HepG2 (cell line): ENCODE measurements around the gene DNM3. TPM values are rescaled to one million over a fixed set of nuclear protein-coding genes. Genes with fewer than 3 reads are reported as not detected.

Experiments
- ATAC-seq: fragments of 200-7000 bp; cut with Tn5 transposase; 3 replicates; pipeline ENCODE4 v1.9.1; 2020; ENCODE audit warnings: mild to moderate bottlenecking, moderate library complexity
- BruUV-seq: library from RNA; stranded (reverse); fragments of 400-500 nt; replicated peaks from 2 replicates; lab custom pipeline; 2021; lab: Mats Ljungman, UMichigan
- CTCF ChIA-PET: fragments of 300-600 bp; formaldehyde crosslinking; extraction: SDS; loops from one replicate; lab custom pipeline; 2021; ENCODE audit warnings: low total read pairs, inconsistent platforms, low intra/inter-chr PET ratio; lab: Yijun Ruan, JAX
- POLR2A ChIA-PET: fragments of 350-600 bp; sonication (Branson Sonifier 250); formaldehyde crosslinking; loops from one replicate; lab custom pipeline; 2020; ENCODE audit warnings: antibody characterized with exemption, inconsistent platforms; lab: Yijun Ruan, JAX
- DNase-seq: peaks from one replicate; pipeline ENCODE4 v3.0.0-alpha.2; 2015; ENCODE audit warnings: low spot score
- FAIRE-seq: peaks from 3 replicates; lab custom pipeline; 2011; peaks lifted over from hg19 to GRCh38; lab: Jason Lieb, UNC
- H2AFZ ChIP-seq: one replicate; pipeline ENCODE4 v1.6.1; 2011; ENCODE audit warnings: low read length, inconsistent platforms
- H3K27ac ChIP-seq: fragments of 300-600 bp; 3 replicates; pipeline ENCODE4 v1.8.0; 2011; ENCODE audit warnings: mixed run types, mild to moderate bottlenecking, mixed read lengths, low read length, inconsistent platforms; ENCODE audit not compliant: insufficient read depth; ENCODE audit errors: extremely low read length
- H3K27me3 ChIP-seq, 2 experiments: fragments of 200-600 bp in 1 of 2; 2 replicates in 1 of 2; 3 replicates in 1 of 2; pipeline versions ENCODE4 v1.6.0 to v1.8.0; 2011; ENCODE audit warnings: low read length in 2 of 2, mild to moderate bottlenecking in 2 of 2, moderate library complexity in 2 of 2, inconsistent platforms in 1 of 2; ENCODE audit not compliant: insufficient read depth in 2 of 2, control insufficient read depth in 1 of 2
- H3K36me3 ChIP-seq, 2 experiments: fragments of 200-600 bp in 1 of 2; replicated peaks in 1 of 2; 2 replicates in 1 of 2; 3 replicates in 1 of 2; pipeline versions ENCODE4 v1.5.1 to v1.8.0; 2011; ENCODE audit warnings: low read length in 2 of 2, inconsistent platforms in 1 of 2; ENCODE audit not compliant: insufficient read depth in 2 of 2, control insufficient read depth in 1 of 2
- H3K4me1 ChIP-seq: 2 replicates; pipeline ENCODE4 v1.5.1; 2012; ENCODE audit warnings: low read length, inconsistent platforms; ENCODE audit not compliant: insufficient read depth
- H3K4me2 ChIP-seq: 2 replicates; pipeline ENCODE4 v1.6.0; 2011; ENCODE audit warnings: low read depth, low read length, inconsistent platforms
- H3K4me3 ChIP-seq, 3 experiments: fragments of 200-600 bp in 1 of 3; sonication (generic), shearing (Covaris generic) in 1 of 3; replicated peaks in 1 of 3; 2 replicates each; pipeline ENCODE4 v1.5.1; 2011 to 2016; ENCODE audit warnings: low read length in 3 of 3, inconsistent platforms in 2 of 3, low read depth in 2 of 3, mild to moderate bottlenecking in 2 of 3, control low read depth in 1 of 3, mixed read lengths in 1 of 3; ENCODE audit not compliant: insufficient read depth in 1 of 3
- H3K79me2 ChIP-seq: one replicate; pipeline ENCODE4 v1.6.1; 2011; ENCODE audit warnings: low read length, inconsistent platforms; ENCODE audit not compliant: insufficient read depth
- H3K9ac ChIP-seq: 2 replicates; pipeline ENCODE4 v1.6.0; 2011; ENCODE audit warnings: mild to moderate bottlenecking, low read depth, low read length, inconsistent platforms; ENCODE audit not compliant: insufficient read depth
- H3K9me3 ChIP-seq: 2 replicates; pipeline ENCODE4 v1.5.1; 2012; ENCODE audit warnings: mild to moderate bottlenecking, low read length
- H4K20me1 ChIP-seq: 2 replicates; pipeline ENCODE4 v1.6.0; 2011; ENCODE audit warnings: inconsistent platforms, mild to moderate bottlenecking, low read length, moderate library complexity; ENCODE audit not compliant: insufficient read depth
- CREB1 ChIP-seq, 2 experiments: fragments of 450-650 bp in 1 of 2; IDR thresholded peaks; 2 replicates each; pipeline ENCODE4 v1.6.1; 2016 to 2017; ENCODE audit warnings: control low read depth in 1 of 2, mild to moderate bottlenecking in 1 of 2, missing compliant biosample characterization in 1 of 2, missing genetic modification characterization in 1 of 2
- MAFG ChIP-seq: sonication (generic); formaldehyde crosslinking; IDR thresholded peaks from 2 replicates; pipeline ENCODE4 v1.5.1; 2020; ENCODE audit warnings: mild to moderate bottlenecking, missing genetic modification reagents
- NR2F6 ChIP-seq, 2 experiments: IDR thresholded peaks; 2 replicates each; pipeline ENCODE4 v1.6.1; 2016; ENCODE audit warnings: antibody characterized with exemption in 1 of 2, mild to moderate bottlenecking in 1 of 2
- PHF8 ChIP-seq: sonication (generic); formaldehyde crosslinking; IDR thresholded peaks from 2 replicates; pipeline ENCODE4 v1.5.0; 2020; ENCODE audit warnings: missing genetic modification reagents
- PRPF4 ChIP-seq: fragments of 200-400 bp; formaldehyde crosslinking; IDR thresholded peaks from 2 replicates; pipeline ENCODE4 v1.6.1; 2016; ENCODE audit warnings: low read length, low read depth; ENCODE audit not compliant: poor library complexity, severe bottlenecking
- RXRA ChIP-seq: sonication (generic); formaldehyde crosslinking; IDR thresholded peaks from 2 replicates; pipeline ENCODE4 v1.5.1; 2020; ENCODE audit warnings: missing genetic modification reagents
- SAFB2 ChIP-seq: sonication (generic); formaldehyde crosslinking; IDR thresholded peaks from 2 replicates; pipeline ENCODE4 v1.5.1; 2020; ENCODE audit warnings: missing genetic modification reagents, low read depth, mild to moderate bottlenecking, borderline replicate concordance
- TEAD3 ChIP-seq: optimal IDR thresholded peaks from 2 replicates; pipeline ENCODE3; 2016; ENCODE audit warnings: borderline replicate concordance
- WIZ ChIP-seq: sonication (generic); formaldehyde crosslinking; IDR thresholded peaks from 2 replicates; pipeline ENCODE4 v1.5.1; 2020; ENCODE audit warnings: mild to moderate bottlenecking, missing genetic modification reagents
- ZNF644 ChIP-seq: IDR thresholded peaks from 2 replicates; pipeline ENCODE4 v1.6.1; 2016; ENCODE audit warnings: low read depth
- ZNF749 ChIP-seq: sonication (generic); formaldehyde crosslinking; IDR thresholded peaks from 2 replicates; pipeline ENCODE4 v1.8.0; 2022; ENCODE audit warnings: mild to moderate bottlenecking, missing genetic modification reagents, moderate library complexity, borderline replicate concordance
- ZNF776 ChIP-seq: sonication (generic); formaldehyde crosslinking; IDR thresholded peaks from 2 replicates; pipeline ENCODE4 v1.4.0; 2020; ENCODE audit warnings: mild to moderate bottlenecking, missing genetic modification reagents
- ZNF891 ChIP-seq: sonication (generic); formaldehyde crosslinking; IDR thresholded peaks from 2 replicates; pipeline ENCODE4 v1.5.0; 2020; ENCODE audit warnings: mild to moderate bottlenecking, missing genetic modification reagents
- WGBS: methylation state at CpG from one replicate; pipeline ENCODE4 v1.1.6; 2017; ENCODE audit warnings: low lambda C conversion rate; 5-methylcytosine and 5-hydroxymethylcytosine counted together
- in situ Hi-C: cut with HindIII; loops from 2 replicates; pipeline ENCODE4 v1.10.0; 2017; ENCODE audit warnings: low pct_unique_long_range_greater_than_20kb; ENCODE audit not compliant: extremely low pct_ligation_motif_present
- intact Hi-C: fragments of 100-400 bp; cut with micrococcal nuclease; formaldehyde crosslinking; loops from one replicate; pipeline ENCODE4 v1.10.0; 2022; ENCODE audit not compliant: unreplicated experiment
- polyA plus RNA-seq, 8 experiments: library from polyadenylated mRNA; depleted of rRNA in 3 of 8; stranded (reverse) in 7 of 8; unstranded in 1 of 8; fragments of >200 nt; fragmentation: Illumina TruSeq in 4 of 8; extraction: Trizol in 4 of 8; gene quantifications; 2 replicates each; pipeline versions ENCODE4 v1.2.1 to v1.2.3, GENCODE V29; 2011 to 2016; ENCODE audit warnings: low read depth in 4 of 8, missing spikeins in 1 of 8, mixed read lengths in 1 of 8; ENCODE audit not compliant: insufficient read depth in 1 of 8
- total RNA-seq, 5 experiments: library from RNA; depleted of rRNA; stranded (reverse); fragments of >200 nt; fragmentation: Illumina TruSeq; extraction: Trizol; gene quantifications; 2 replicates each; pipeline ENCODE4 v1.2.3, GENCODE V29; 2016; ENCODE audit warnings: low read depth in 1 of 5
- TF ChIP-seq, protein P1 (sequence below): sonication (generic); formaldehyde crosslinking; IDR thresholded peaks from 2 replicates; pipeline ENCODE4 v1.4.0; 2020; ENCODE audit warnings: mild to moderate bottlenecking, missing genetic modification reagents
- TF ChIP-seq, protein P2 (sequence below): sonication (generic); formaldehyde crosslinking; IDR thresholded peaks from 2 replicates; pipeline ENCODE4 v1.4.0; 2020; ENCODE audit warnings: missing genetic modification reagents
- TF ChIP-seq, protein P3 (sequence below): sonication (generic); formaldehyde crosslinking; IDR thresholded peaks from 2 replicates; pipeline ENCODE4 v1.8.1; 2023; ENCODE audit warnings: missing genetic modification reagents, mild to moderate bottlenecking, borderline replicate concordance
- TF ChIP-seq, protein P4 (sequence below): sonication (generic); formaldehyde crosslinking; conservative IDR thresholded peaks from 2 replicates; pipeline ENCODE4 v1.8.0; 2022; ENCODE audit warnings: mild to moderate bottlenecking, moderate library complexity, missing genetic modification reagents

The DNM3 gene
- total and polyA plus RNA-seq, 2 of the 13 experiments (the other 11 are each of a cell fraction or from before 2014, with no cell fraction given), result 0.05 TPM; not detected in 1

DNA sequence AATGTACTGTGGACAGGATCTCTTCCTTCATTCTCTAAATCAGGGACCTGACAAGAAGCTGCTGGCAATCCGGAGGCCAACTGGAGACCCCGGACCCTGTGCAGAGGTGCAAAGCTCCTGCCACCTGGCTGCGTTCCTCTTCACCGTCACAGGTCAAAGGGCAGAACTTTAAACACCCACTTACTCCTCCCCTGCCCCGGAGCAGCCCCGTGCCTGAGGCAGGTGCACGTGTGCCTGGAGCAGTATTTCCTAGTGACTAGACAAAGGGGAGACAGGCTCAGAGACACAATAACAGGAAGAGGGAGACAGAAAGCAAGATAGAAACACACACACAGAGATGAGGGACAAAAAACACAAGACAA, 609.2 kb downstream of the DNM3 start (continued):
- TF ChIP-seq TEAD3 (CRISPR knock-in tag) (peak; percentile 29), SAFB2 (CRISPR knock-in tag) (no peak), PHF8 (CRISPR knock-in tag) (no peak), NR2F6 (IDR thresholded peaks at IDR 0.05) (peak; percentile 82), NR2F6 (CRISPR knock-in tag; IDR thresholded peaks at IDR 0.05) (peak; percentile 92), ZNF644 (CRISPR knock-in tag) (0 out of 2 replicates have a peak, but pooled peaks have one; percentile 21)

GRCh38 chr1:172451002-172451443, 609.7 kb downstream of the DNM3 start:
- Histone ChIP-seq H2AFZ (no peak overlapping the region), H3K79me2 (no peaks in the 10 kb centered on the region), H3K36me3 (no peaks in the 10 kb centered on the region), H3K4me3 (peak overlapping the region; percentile 54 to 85 (median 65)), H3K4me2 (peak overlapping the region; percentile 97), H3K27me3 (no peaks in the 10 kb centered on the region; a peak in 1 of 5 replicates), H3K9me3 (no peaks in the 10 kb centered on the region), H3K27ac (peak overlapping the region; percentile 84), H3K9ac (peak overlapping the region; percentile 87), H4K20me1 (no peaks in the 10 kb centered on the region), H3K4me1 (peaks cover 63% of the 10 kb centered on the region)
- no TSS peak for BruUV-seq
- DNase-seq (peak; percentile 85), ATAC-seq (peak; percentile 5), FAIRE-seq (no peak)
- in situ Hi-C loops (no loop called here), intact Hi-C loops (loop anchor here (1.0 to 2.0 kb wide), 2 partner anchors 9 to 158 kb away; no protein-coding TSS in a partner anchor)
- ChIA-PET CTCF (interaction anchor here (1.7 kb wide), 1 partner anchor 48 kb away, joined by 4 read pairs; no protein-coding TSS in a partner anchor), POLR2A (interaction anchor here (1.0 to 4.3 kb wide), 12 partner anchors 9 to 266 kb away, joined by 3 to 99 read pairs (median 11); partner anchors contain the start of gene SUCO)
- WGBS, result 0% methylated on average over 2 of the region's 2 CpGs
- TF ChIP-seq CREB1 (IDR thresholded peaks at IDR 0.05), result no peak
- TF ChIP-seq CREB1 (CRISPR knock-in tag; IDR thresholded peaks at IDR 0.05), result peak; percentile 31; the same call in 1 of the 2 replicates
- TF ChIP-seq, protein P1, sequence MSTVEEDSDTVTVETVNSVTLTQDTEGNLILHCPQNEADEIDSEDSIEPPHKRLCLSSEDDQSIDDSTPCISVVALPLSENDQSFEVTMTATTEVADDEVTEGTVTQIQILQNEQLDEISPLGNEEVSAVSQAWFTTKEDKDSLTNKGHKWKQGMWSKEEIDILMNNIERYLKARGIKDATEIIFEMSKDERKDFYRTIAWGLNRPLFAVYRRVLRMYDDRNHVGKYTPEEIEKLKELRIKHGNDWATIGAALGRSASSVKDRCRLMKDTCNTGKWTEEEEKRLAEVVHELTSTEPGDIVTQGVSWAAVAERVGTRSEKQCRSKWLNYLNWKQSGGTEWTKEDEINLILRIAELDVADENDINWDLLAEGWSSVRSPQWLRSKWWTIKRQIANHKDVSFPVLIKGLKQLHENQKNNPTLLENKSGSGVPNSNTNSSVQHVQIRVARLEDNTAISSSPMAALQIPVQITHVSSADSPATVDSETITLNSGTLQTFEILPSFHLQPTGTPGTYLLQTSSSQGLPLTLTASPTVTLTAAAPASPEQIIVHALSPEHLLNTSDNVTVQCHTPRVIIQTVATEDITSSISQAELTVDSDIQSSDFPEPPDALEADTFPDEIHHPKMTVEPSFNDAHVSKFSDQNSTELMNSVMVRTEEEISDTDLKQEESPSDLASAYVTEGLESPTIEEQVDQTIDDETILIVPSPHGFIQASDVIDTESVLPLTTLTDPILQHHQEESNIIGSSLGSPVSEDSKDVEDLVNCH (CRISPR knock-in tag), result no peak
- TF ChIP-seq, protein P2, sequence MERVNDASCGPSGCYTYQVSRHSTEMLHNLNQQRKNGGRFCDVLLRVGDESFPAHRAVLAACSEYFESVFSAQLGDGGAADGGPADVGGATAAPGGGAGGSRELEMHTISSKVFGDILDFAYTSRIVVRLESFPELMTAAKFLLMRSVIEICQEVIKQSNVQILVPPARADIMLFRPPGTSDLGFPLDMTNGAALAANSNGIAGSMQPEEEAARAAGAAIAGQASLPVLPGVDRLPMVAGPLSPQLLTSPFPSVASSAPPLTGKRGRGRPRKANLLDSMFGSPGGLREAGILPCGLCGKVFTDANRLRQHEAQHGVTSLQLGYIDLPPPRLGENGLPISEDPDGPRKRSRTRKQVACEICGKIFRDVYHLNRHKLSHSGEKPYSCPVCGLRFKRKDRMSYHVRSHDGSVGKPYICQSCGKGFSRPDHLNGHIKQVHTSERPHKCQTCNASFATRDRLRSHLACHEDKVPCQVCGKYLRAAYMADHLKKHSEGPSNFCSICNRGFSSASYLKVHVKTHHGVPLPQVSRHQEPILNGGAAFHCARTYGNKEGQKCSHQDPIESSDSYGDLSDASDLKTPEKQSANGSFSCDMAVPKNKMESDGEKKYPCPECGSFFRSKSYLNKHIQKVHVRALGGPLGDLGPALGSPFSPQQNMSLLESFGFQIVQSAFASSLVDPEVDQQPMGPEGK, result peak; percentile 65
- TF ChIP-seq ZNF776 (CRISPR knock-in tag), result no peak
- TF ChIP-seq, protein P3, sequence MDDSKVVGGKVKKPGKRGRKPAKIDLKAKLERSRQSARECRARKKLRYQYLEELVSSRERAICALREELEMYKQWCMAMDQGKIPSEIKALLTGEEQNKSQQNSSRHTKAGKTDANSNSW (CRISPR knock-in tag), result no peak
- TF ChIP-seq RXRA (CRISPR knock-in tag), result no peak
- no peak for TF ChIP-seq PHF8 (CRISPR knock-in tag)
- TF ChIP-seq ZNF749 (CRISPR knock-in tag), result no peak
- no peak for TF ChIP-seq MAFG
- no peak for TF ChIP-seq PRPF4
- no peak for TF ChIP-seq WIZ (CRISPR knock-in tag)
- TF ChIP-seq ZNF891 (CRISPR knock-in tag), result no peak
- TF ChIP-seq, protein P4, sequence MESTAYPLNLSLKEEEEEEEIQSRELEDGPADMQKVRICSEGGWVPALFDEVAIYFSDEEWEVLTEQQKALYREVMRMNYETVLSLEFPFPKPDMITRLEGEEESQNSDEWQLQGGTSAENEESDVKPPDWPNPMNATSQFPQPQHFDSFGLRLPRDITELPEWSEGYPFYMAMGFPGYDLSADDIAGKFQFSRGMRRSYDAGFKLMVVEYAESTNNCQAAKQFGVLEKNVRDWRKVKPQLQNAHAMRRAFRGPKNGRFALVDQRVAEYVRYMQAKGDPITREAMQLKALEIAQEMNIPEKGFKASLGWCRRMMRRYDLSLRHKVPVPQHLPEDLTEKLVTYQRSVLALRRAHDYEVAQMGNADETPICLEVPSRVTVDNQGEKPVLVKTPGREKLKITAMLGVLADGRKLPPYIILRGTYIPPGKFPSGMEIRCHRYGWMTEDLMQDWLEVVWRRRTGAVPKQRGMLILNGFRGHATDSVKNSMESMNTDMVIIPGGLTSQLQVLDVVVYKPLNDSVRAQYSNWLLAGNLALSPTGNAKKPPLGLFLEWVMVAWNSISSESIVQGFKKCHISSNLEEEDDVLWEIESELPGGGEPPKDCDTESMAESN (CRISPR knock-in tag), result no peak
